ENCODE results near the gene PPT2.

GRCh38 chr6:32191696-32192607 is 38.0 kb downstream of the PPT2 start:
- TF ChIP-seq CTCF (IDR thresholded peaks at IDR 0.05) (no peak), POLR2A (IDR thresholded peaks at IDR 0.05) (no peak)

Measured in right lobe of liver (tissue), 4 donors.